Middle frontal gyrus (tissue), 1 donor: ENCODE measurements around the gene HTR4.

ENCODE experiments used
- DNase-seq: peaks from one replicate; pipeline ENCODE4 v3.0.0-alpha.2; 2015; ENCODE audit warnings: low spot score; ENCODE audit errors: extremely low spot score

Gene HTR4

GRCh38 chr5:148665431-148665830 lies 11.1 kb upstream of the HTR4 start:
- DNase-seq, result no peak

DNA sequence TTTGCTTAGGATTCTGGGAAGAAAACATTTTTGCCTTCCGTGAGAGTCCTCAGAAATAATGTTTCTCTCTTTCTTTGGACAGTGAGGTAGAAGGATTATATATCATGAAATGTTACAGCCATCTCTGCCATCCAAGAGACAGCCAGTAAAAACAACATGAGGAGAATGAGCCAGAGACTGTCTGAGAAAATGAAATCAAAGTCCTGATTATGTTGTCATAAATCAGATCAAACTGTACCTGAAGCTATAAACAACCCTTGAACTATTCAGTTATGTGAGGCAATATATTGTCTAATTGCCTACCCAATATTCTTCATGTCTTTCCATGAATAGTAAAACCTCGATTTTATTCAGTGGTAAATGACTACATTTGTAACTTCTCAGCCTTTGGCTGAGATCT lies 9.2 kb upstream of the HTR4 start:
- no peak for DNase-seq

DNA sequence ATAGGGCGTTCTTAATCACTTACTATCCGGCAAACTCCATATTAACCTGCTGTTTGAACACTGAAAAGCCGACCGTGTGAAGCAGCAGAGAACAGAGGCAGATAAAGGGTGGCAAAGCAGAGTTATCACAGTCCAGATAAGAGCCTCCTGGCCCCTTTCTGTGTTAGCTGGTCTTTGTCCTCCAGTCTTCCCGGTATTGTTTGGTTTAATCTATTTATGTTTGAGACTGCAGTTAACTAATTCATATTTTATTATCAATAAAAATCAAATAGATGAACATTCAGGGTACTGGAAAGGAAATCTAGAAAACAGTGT lies 6.0 kb upstream of the HTR4 start:
- no peak for DNase-seq

DNA sequence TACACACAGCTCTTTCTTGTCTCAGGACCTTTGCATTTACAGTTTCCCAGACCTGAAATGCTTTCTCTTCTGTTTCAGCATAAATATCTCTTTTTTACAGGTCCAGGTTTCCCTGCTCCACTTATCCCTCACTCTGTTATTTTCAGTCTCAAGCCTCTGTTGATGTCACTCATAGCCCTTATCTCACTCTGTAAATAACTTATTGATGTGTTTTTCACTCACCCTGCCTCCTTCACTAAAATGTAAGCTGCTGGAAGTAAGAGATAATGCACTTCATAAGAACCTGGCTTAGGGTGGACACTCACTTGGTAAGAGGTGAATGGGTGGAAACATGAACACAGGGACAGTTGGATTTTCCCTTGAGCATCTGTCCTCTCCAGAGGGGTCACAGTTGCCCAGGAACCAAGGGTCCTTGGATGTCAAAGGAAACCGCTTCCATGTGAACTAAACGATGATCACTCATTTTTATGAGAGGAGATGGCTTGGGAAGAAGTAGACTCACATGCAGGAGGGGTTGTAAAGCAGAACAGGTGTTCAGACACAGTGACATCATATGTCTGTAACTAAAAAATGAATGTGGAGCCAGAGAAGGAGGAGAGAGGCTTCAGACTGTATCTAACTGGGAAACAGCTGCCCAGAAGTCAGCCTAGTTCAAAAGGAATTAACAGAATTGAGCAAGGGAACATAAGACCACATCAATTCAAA lies 5.5 kb upstream of the HTR4 start:
- DNase-seq, result no peak

GRCh38 chr5:148653291-148653835 lies 964 bp downstream of the HTR4 start:
- DNase-seq, result no peak

- DNase-seq, result no peak
Observed at GRCh38 chr5:148651528-148651927, 2.8 kb downstream of the HTR4 start.

DNA sequence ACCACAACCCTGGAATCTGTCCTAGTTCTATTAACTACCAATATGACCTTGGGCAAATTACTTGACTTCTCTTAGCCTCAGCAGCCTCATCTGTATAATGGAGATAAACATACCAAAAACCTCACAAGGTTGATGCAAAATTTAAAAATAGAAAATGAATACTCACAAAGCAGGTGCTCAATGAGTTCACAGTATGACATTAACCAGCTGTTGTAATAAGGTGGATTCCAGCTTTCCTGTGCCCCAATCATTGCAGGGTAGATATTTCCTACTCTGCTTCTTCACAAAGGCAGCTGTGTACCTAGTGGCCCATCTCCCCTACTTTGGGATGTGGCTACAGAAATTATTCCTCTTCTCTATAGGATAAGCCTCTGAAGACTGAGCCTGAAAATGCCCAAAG lies 8.8 kb downstream of the HTR4 start:
- DNase-seq, result no peak

DNA sequence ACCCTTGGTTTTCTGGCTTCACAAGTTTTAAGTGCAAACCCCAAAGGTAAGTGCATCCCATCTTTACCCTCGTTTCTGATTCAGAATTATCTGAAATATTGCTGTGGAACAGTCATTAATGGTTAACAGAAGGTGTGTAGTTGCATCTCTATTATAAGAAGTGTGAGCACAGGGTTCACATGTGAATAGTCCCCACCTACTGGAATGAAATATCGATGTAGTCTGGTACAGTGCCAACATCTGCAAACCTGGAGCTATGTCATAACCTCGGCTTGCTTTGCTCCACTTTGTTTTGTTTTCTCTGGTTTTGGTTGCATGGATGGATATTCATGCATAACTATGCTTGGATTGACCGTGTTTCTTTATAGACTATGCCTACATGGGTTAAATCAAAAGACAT lies 12.6 kb downstream of the HTR4 start:
- DNase-seq, result no peak

GRCh38 chr5:148640471-148640870 lies 13.9 kb downstream of the HTR4 start:
- no peak for DNase-seq

DNA sequence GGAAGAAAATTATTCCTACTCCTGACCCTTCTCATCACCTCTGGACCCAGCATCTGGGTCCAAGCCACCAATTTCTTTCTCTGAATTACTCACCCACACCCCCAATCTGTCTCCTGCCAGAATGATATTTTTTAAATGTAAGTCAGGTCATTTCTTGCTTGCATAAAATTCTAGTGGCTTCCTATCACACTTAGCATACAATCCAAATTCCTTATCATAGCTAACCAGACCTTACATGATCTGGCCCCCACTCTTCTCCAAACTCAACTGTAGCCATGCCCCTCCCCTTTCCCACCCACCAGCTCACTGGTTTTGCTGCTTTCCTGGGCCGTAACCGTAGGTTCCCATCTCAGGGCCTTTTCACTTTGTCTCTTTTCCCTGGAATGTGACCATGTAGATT lies 15.2 kb downstream of the HTR4 start:
- no peak for DNase-seq

- DNase-seq, result no peak
Observed at GRCh38 chr5:148636353-148636752, 18.0 kb downstream of the HTR4 start.

GRCh38 chr5:148635321-148636083 lies 18.8 kb downstream of the HTR4 start:
- DNase-seq, result no peak

GRCh38 chr5:148633067-148633377 lies 21.3 kb downstream of the HTR4 start:
- no peak for DNase-seq

GRCh38 chr5:148632255-148633066 lies 21.9 kb downstream of the HTR4 start:
- no peak for DNase-seq

GRCh38 chr5:148626986-148627385 lies 27.3 kb downstream of the HTR4 start:
- no peak for DNase-seq

- DNase-seq, result no peak
Observed at GRCh38 chr5:148626081-148626613, 28.2 kb downstream of the HTR4 start.

- DNase-seq, result no peak
Observed at GRCh38 chr5:148625250-148625649, 29.1 kb downstream of the HTR4 start.

GRCh38 chr5:148623741-148624140 lies 30.6 kb downstream of the HTR4 start:
- DNase-seq, result no peak

DNA sequence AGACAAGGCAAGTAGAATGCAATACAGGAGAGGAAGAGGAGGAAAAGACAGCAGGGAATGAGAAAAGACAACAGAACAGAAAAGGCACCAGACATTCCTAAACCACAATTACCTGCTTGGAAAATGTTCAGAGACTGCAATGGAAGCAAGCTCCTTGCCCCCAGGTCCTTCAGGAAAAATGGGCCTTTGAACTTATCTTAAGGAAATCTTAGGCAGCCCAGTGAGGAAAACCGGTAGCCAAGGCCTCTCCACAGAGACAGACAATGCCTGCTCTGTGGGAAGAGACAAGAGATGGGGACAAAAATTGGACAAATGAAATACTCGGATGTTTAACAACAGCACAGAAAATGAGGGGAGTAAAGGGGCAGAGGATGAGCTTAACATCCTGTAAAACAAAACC lies 31.2 kb downstream of the HTR4 start:
- no peak for DNase-seq

DNA sequence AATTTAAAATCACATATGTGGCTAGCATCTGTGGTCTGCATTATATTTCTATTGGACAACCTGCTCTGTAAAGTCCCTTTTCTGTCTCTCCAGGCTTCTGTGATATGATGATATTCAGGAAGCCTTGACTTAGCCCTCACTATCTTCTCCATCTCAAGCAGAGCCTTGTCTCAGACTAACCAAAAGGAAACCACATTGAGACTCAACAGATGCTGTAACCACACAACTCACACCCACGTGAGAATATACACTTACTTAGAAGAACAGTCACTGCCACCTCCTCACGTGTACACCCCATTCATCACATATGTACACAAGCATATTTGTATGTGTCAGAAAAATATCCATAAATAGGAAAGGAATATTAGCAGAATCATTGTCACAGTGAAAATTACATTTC lies 33.6 kb downstream of the HTR4 start:
- no peak for DNase-seq

DNA sequence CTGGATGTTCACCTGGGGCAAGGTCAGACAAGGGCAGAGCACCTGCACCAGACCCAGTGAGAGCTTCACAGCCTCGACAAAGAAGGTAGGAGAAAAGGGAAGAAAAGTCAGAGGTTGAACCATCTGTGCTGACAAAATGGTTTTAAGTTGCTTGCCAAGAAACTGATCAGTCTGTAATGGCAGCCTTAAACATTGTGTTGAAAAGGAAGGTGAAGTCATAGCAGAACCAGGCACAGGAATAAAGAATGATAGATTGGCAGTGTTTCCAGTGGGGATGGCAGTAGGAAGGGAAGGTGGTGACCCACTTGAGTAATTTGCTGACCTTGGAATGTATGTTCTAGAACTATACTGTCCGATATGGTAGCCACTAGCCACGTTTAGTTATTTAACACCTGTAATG lies 34.2 kb downstream of the HTR4 start:
- DNase-seq, result no peak

- DNase-seq, result no peak
Observed at GRCh38 chr5:148619484-148619883, 34.8 kb downstream of the HTR4 start.
